Retinal pigment epithelial cell (primary cell): Measurements from ENCODE around the gene BCL2.
"Not testable (repeated sequence)": the region's sequence is repeated elsewhere in the genome, so short reads cannot be mapped to it uniquely, and the experiment has no call there.

ENCODE experiments used
- DNase-seq: peaks from one replicate; pipeline ENCODE4 v3.0.0-alpha.2; 2010; ENCODE audit warnings: low read depth
- H3K4me3 ChIP-seq: 2 replicates; pipeline ENCODE4 v1.5.1; 2011; ENCODE audit warnings: mild to moderate bottlenecking, low read length, control low read depth, moderate library complexity
- CTCF ChIP-seq: conservative IDR thresholded peaks from 2 replicates; pipeline ENCODE4 v1.5.1; 2011; ENCODE audit warnings: low read depth, low read length, control low read depth, inconsistent platforms

BCL2 gene

GRCh38 chr18:63319383-63320122, at the start of gene BCL2:
Gene BCL2, minus strand, starts transcription at chr18:63319769.
- DNase-seq = no peak
- TF ChIP-seq CTCF = no peak
- H3K4me3 ChIP-seq = peak within 1 kb of the TSS; percentile 86

GRCh38 chr18:63368611-63369010, 49.0 kb upstream of the BCL2 start:
- TF ChIP-seq CTCF = no peak
- no peak for DNase-seq
- H3K4me3 ChIP-seq = no peak overlapping the region

GRCh38 chr18:63367053-63367953, 47.7 kb upstream of the BCL2 start, which contains the start of gene KDSR:
Gene KDSR, minus strand, starts transcription at chr18:63367206. Its CDS starts 88 bp downstream, at chr18:63367118.
- peak within 1 kb of the TSS; percentile 80 for H3K4me3 ChIP-seq
- no peak for TF ChIP-seq CTCF
- peak; percentile 95 for DNase-seq

- DNase-seq = no peak
- peak overlapping the region; percentile 80 for H3K4me3 ChIP-seq
- TF ChIP-seq CTCF = no peak
Observed at GRCh38 chr18:63366213-63367052, 46.9 kb upstream of the BCL2 start.

- no peak for DNase-seq
- H3K4me3 ChIP-seq = peak overlapping the region; percentile 80
- TF ChIP-seq CTCF = no peak
Observed at GRCh38 chr18:63365876-63366212, 46.3 kb upstream of the BCL2 start.

- H3K4me3 ChIP-seq = no peak overlapping the region
- TF ChIP-seq CTCF = no peak
- DNase-seq = no peak
Observed at GRCh38 chr18:63363951-63364350, 44.4 kb upstream of the BCL2 start.

- H3K4me3 ChIP-seq, DNase-seq: not testable (repeated sequence)
Observed at GRCh38 chr18:63363420-63363819, 43.9 kb upstream of the BCL2 start.
